ENCODE results near the gene CLEC10A. TPM values are rescaled to one million over a fixed set of nuclear protein-coding genes. Genes with fewer than 3 reads are reported as not detected.
"Not testable (repeated sequence)": the region's sequence is repeated elsewhere in the genome, so short reads cannot be mapped to it uniquely, and the experiment has no call there.

Gene CLEC10A
- total RNA-seq, 1 donor from 2014 or later = 20.6 TPM

GRCh38 chr17:7109461-7110322 lies 29.6 kb upstream of the CLEC10A start:
- DNase-seq (ENCODE audit: low spot score) = peak; percentile 83

- no peak for DNase-seq (ENCODE audit: low spot score)
Observed at GRCh38 chr17:7108981-7109380, 28.9 kb upstream of the CLEC10A start.

- DNase-seq (ENCODE audit: low spot score) = no peak
Observed at GRCh38 chr17:7108560-7108925, 28.5 kb upstream of the CLEC10A start.

GRCh38 chr17:7107795-7108559 lies 27.9 kb upstream of the CLEC10A start:
- DNase-seq (ENCODE audit: low spot score) = peak; percentile 88

- no peak for DNase-seq (ENCODE audit: low spot score)
Observed at GRCh38 chr17:7107012-7107754, 27.1 kb upstream of the CLEC10A start.

GRCh38 chr17:7102421-7102820 lies 22.4 kb upstream of the CLEC10A start:
- DNase-seq (ENCODE audit: low spot score) = no peak

GRCh38 chr17:7101531-7101930 lies 21.5 kb upstream of the CLEC10A start:
- DNase-seq (ENCODE audit: low spot score) = no peak

GRCh38 chr17:7100641-7101379 lies 20.8 kb upstream of the CLEC10A start:
- not testable (repeated sequence) for DNase-seq (ENCODE audit: low spot score)

GRCh38 chr17:7098802-7099459 lies 18.9 kb upstream of the CLEC10A start:
- no peak for DNase-seq (ENCODE audit: low spot score)

GRCh38 chr17:7097940-7098339 lies 17.9 kb upstream of the CLEC10A start:
- DNase-seq (ENCODE audit: low spot score) = no peak

GRCh38 chr17:7095625-7096024 lies 15.6 kb upstream of the CLEC10A start:
- DNase-seq (ENCODE audit: low spot score) = no peak

- DNase-seq (ENCODE audit: low spot score) = no peak
Observed at GRCh38 chr17:7094652-7095019, 14.6 kb upstream of the CLEC10A start.

- not testable (repeated sequence) for DNase-seq (ENCODE audit: low spot score)
Observed at GRCh38 chr17:7091311-7092005, 11.4 kb upstream of the CLEC10A start.

GRCh38 chr17:7089570-7089969 lies 9.5 kb upstream of the CLEC10A start:
- not testable (repeated sequence) for DNase-seq (ENCODE audit: low spot score)

GRCh38 chr17:7088442-7088841 lies 8.4 kb upstream of the CLEC10A start:
- not testable (repeated sequence) for DNase-seq (ENCODE audit: low spot score)

GRCh38 chr17:7084088-7084487 lies 4.0 kb upstream of the CLEC10A start:
- no peak for DNase-seq (ENCODE audit: low spot score)

- peak; percentile 37 for DNase-seq (ENCODE audit: low spot score)
Observed at GRCh38 chr17:7083592-7083991, 3.5 kb upstream of the CLEC10A start.

GRCh38 chr17:7081341-7082062 lies 1.5 kb upstream of the CLEC10A start:
- DNase-seq (ENCODE audit: low spot score) = peak; percentile 86

GRCh38 chr17:7080456-7081041 lies 498 bp upstream of the CLEC10A start:
- DNase-seq (ENCODE audit: low spot score) = peak; percentile 84
